DOHH2 (cell line): ENCODE results near the gene SLC35F1.

Source experiments
- H3F3A ChIP-seq: fragments of 200-600 bp; sonication (generic), shearing (Covaris generic); 2 replicates; pipeline ENCODE4 v1.6.0; 2016; ENCODE audit warnings: antibody characterized with exemption, mild to moderate bottlenecking; ENCODE audit not compliant: control insufficient read depth, insufficient read depth
- H3K27ac ChIP-seq: fragments of 200-600 bp; sonication (generic); 2 replicates; pipeline ENCODE4 v1.5.1; 2014; ENCODE audit warnings: low read depth, mild to moderate bottlenecking, low read length, moderate library complexity
- H3K27me3 ChIP-seq: fragments of 200-600 bp; sonication (generic); 2 replicates; pipeline ENCODE4 v1.6.1; 2014; ENCODE audit warnings: mild to moderate bottlenecking, low read length, mixed read lengths; ENCODE audit not compliant: control insufficient read depth
- H3K36me3 ChIP-seq: fragments of 200-600 bp; sonication (generic); 2 replicates; pipeline ENCODE4 v1.6.1; 2014; ENCODE audit warnings: mild to moderate bottlenecking, low read length, moderate library complexity, mixed read lengths; ENCODE audit not compliant: control insufficient read depth
- H3K4me1 ChIP-seq: fragments of 200-600 bp; sonication (generic); 2 replicates; pipeline ENCODE4 v1.6.1; 2014; ENCODE audit warnings: mild to moderate bottlenecking, low read length, mixed read lengths; ENCODE audit not compliant: control insufficient read depth
- H3K4me2 ChIP-seq: fragments of 200-600 bp; sonication (generic); 2 replicates; pipeline ENCODE4 v1.6.0; 2014; ENCODE audit warnings: mild to moderate bottlenecking, low read length, moderate library complexity
- H3K4me3 ChIP-seq: fragments of 200-600 bp; sonication (generic); 2 replicates; pipeline ENCODE4 v1.5.1; 2014; ENCODE audit warnings: mild to moderate bottlenecking, low read length, mixed read lengths
- H3K79me2 ChIP-seq: fragments of 200-600 bp; sonication (generic); 2 replicates; pipeline ENCODE4 v1.6.1; 2014; ENCODE audit warnings: mild to moderate bottlenecking, low read length, mixed read lengths; ENCODE audit not compliant: control insufficient read depth
- H3K9me2 ChIP-seq: fragments of 200-600 bp; sonication (generic); replicated peaks from 2 replicates; pipeline ENCODE4 v1.6.1; 2014; ENCODE audit warnings: mild to moderate bottlenecking, low read length, mixed read lengths; ENCODE audit not compliant: control insufficient read depth
- H3K9me3 ChIP-seq: fragments of 200-600 bp; sonication (generic); 2 replicates; pipeline ENCODE4 v1.6.1; 2014; ENCODE audit warnings: antibody characterized with exemption, low read length, mixed read lengths; ENCODE audit not compliant: control insufficient read depth, insufficient read depth
- H4K20me1 ChIP-seq: fragments of 200-600 bp; sonication (generic); 2 replicates; pipeline ENCODE4 v1.6.0; 2014; ENCODE audit warnings: low read depth, mild to moderate bottlenecking, antibody characterized with exemption, low read length, moderate library complexity; ENCODE audit not compliant: control insufficient read depth, insufficient read depth
- CTCF ChIP-seq: fragments of 200-600 bp; sonication (generic); IDR thresholded peaks from one replicate; pipeline ENCODE4 v1.5.1; 2014; ENCODE audit warnings: antibody characterized with exemption, mild to moderate bottlenecking, low read depth, low read length; ENCODE audit not compliant: poor library complexity, severe bottlenecking
- EZH2phosphoT487 ChIP-seq: fragments of 200-600 bp; sonication (generic); IDR thresholded peaks from 2 replicates; pipeline ENCODE4 v1.6.1; 2017; ENCODE audit warnings: borderline replicate concordance, mild to moderate bottlenecking, antibody characterized with exemption, low read length, moderate library complexity, mixed read lengths

Gene SLC35F1

GRCh38 chr6:118207947-118208346, 300.9 kb downstream of the SLC35F1 start:
- no peaks in the 10 kb centered on the region for H4K20me1 ChIP-seq

GRCh38 chr6:118212451-118213173, 305.5 kb downstream of the SLC35F1 start:
- H3K27me3 ChIP-seq: no peaks in the 10 kb centered on the region
- no peak overlapping the region for H3K27ac ChIP-seq
- no peak overlapping the region for H3K4me3 ChIP-seq
- H3K9me3 ChIP-seq: no peaks in the 10 kb centered on the region
- TF ChIP-seq EZH2phosphoT487 (no peak), CTCF (no peak)
- H3K9me2 ChIP-seq: no peaks in the 10 kb centered on the region
- no peaks in the 10 kb centered on the region for H3K4me1 ChIP-seq
- no peaks in the 10 kb centered on the region for H3F3A ChIP-seq
- H3K79me2 ChIP-seq: no peaks in the 10 kb centered on the region
- H3K36me3 ChIP-seq: no peaks in the 10 kb centered on the region
- no peak overlapping the region for H3K4me2 ChIP-seq
- H4K20me1 ChIP-seq: no peaks in the 10 kb centered on the region

More at GRCh38 chr6:118207947-118208346, 300.9 kb downstream of the SLC35F1 start:
- Histone ChIP-seq H3K4me2 (no peak overlapping the region), H3K4me3 (no peak overlapping the region), H3K27ac (no peak overlapping the region), H3K9me3 (no peaks in the 10 kb centered on the region), H3K9me2 (no peaks in the 10 kb centered on the region), H3K4me1 (no peaks in the 10 kb centered on the region), H3K36me3 (no peaks in the 10 kb centered on the region), H3K27me3 (no peaks in the 10 kb centered on the region), H3F3A (no peaks in the 10 kb centered on the region), H3K79me2 (no peaks in the 10 kb centered on the region)
- TF ChIP-seq EZH2phosphoT487 (no peak), CTCF (no peak)

- TF ChIP-seq EZH2phosphoT487 (no peak), CTCF (no peak)
- H4K20me1 ChIP-seq: no peaks in the 10 kb centered on the region
Measured at GRCh38 chr6:118215269-118215668, 308.2 kb downstream of the SLC35F1 start.

More at GRCh38 chr6:118215269-118215668, 308.2 kb downstream of the SLC35F1 start:
- no peaks in the 10 kb centered on the region for H3K36me3 ChIP-seq
- H3K4me1 ChIP-seq: no peaks in the 10 kb centered on the region
- no peaks in the 10 kb centered on the region for H3F3A ChIP-seq
- H3K27ac ChIP-seq: no peak overlapping the region
- no peaks in the 10 kb centered on the region for H3K79me2 ChIP-seq
- H3K9me3 ChIP-seq: no peaks in the 10 kb centered on the region
- no peak overlapping the region for H3K4me2 ChIP-seq
- no peaks in the 10 kb centered on the region for H3K9me2 ChIP-seq
- no peaks in the 10 kb centered on the region for H3K27me3 ChIP-seq
- H3K4me3 ChIP-seq: no peak overlapping the region
